ENCODE data around the gene RPL6. TPM values are rescaled to one million over a fixed set of nuclear protein-coding genes. Genes with fewer than 3 reads are reported as not detected.

Gene RPL6
- total and polyA plus RNA-seq, 10 of the 15 experiments (the other 5 are each of a cell fraction or from before 2014, with no cell fraction given), result 801 to 3,690 (median 2,265) TPM

DNA sequence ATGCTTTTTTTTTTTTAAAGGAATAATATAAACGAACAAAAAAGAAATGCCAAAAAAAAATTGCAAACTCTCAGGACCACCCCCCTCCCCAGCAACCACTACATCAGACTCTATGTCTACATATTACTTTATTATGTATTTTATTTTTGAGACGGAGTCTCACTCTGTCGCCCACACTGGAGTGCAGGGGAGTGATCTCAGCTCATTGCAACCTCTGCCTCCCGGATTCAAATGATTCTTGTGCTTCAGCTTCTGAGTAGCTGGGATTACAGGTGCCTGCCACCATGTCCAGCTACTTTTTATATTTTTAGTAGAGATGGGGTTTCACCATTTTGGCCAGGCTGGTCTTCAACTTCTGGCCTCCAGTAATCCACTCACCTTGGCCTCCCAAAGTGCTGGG, 50.1 kb downstream of the RPL6 start:
- TF ChIP-seq, protein P1, sequence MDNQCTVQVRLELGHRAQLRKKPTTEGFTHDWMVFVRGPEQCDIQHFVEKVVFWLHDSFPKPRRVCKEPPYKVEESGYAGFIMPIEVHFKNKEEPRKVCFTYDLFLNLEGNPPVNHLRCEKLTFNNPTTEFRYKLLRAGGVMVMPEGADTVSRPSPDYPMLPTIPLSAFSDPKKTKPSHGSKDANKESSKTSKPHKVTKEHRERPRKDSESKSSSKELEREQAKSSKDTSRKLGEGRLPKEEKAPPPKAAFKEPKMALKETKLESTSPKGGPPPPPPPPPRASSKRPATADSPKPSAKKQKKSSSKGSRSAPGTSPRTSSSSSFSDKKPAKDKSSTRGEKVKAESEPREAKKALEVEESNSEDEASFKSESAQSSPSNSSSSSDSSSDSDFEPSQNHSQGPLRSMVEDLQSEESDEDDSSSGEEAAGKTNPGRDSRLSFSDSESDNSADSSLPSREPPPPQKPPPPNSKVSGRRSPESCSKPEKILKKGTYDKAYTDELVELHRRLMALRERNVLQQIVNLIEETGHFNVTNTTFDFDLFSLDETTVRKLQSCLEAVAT (IDR thresholded peaks at IDR 0.05), result no peak
- TF ChIP-seq SMAD1 (IDR thresholded peaks at IDR 0.05; ENCODE audit: low read depth, partially characterized antibody) (no peak), GABPA (IDR thresholded peaks at IDR 0.05; ENCODE audit: low read depth) (no peak), PAX5 (IDR thresholded peaks at IDR 0.05; ENCODE audit: borderline replicate concordance, low read depth, low read length) (no peak), ZNF217 (IDR thresholded peaks at IDR 0.05) (no peak), JUND (IDR thresholded peaks at IDR 0.05; ENCODE audit: low read depth, low read length) (no peak), EGR1 (IDR thresholded peaks at IDR 0.05; ENCODE audit: borderline replicate concordance in 1 of 2, low read depth in 2 of 2, low read length in 2 of 2) (no peak), TCF12 (IDR thresholded peaks at IDR 0.05; ENCODE audit: low read depth, low read length) (no peak), POLR2AphosphoS2 (IDR thresholded peaks at IDR 0.05; ENCODE audit: low read depth, low read length) (no peak), SPI1 (IDR thresholded peaks at IDR 0.05; ENCODE audit: borderline replicate concordance, insufficient read depth, low read depth, low read length) (no peak), MYC (IDR thresholded peaks at IDR 0.05; ENCODE audit: insufficient read depth, insufficient read length, insufficient replicate concordance, low read length, severe bottlenecking) (no peak), POU2F2 (IDR thresholded peaks at IDR 0.05; ENCODE audit: borderline replicate concordance, low read depth, low read length) (no peak), NBN (IDR thresholded peaks at IDR 0.05) (no peak), ZBED1 (IDR thresholded peaks at IDR 0.05; ENCODE audit: borderline replicate concordance) (no peak)
- TF ChIP-seq, protein P2, sequence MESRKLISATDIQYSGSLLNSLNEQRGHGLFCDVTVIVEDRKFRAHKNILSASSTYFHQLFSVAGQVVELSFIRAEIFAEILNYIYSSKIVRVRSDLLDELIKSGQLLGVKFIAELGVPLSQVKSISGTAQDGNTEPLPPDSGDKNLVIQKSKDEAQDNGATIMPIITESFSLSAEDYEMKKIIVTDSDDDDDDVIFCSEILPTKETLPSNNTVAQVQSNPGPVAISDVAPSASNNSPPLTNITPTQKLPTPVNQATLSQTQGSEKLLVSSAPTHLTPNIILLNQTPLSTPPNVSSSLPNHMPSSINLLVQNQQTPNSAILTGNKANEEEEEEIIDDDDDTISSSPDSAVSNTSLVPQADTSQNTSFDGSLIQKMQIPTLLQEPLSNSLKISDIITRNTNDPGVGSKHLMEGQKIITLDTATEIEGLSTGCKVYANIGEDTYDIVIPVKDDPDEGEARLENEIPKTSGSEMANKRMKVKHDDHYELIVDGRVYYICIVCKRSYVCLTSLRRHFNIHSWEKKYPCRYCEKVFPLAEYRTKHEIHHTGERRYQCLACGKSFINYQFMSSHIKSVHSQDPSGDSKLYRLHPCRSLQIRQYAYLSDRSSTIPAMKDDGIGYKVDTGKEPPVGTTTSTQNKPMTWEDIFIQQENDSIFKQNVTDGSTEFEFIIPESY (IDR thresholded peaks at IDR 0.05), result no peak
- 95% methylated on average over 4 of the region's 4 CpGs for WGBS (ENCODE audit: insufficient coverage, insufficient replicate concordance, low lambda C conversion rate, missing lambda C conversion rate)
- Histone ChIP-seq H3K4me1 (ENCODE audit: control insufficient read depth, insufficient read depth, low read length) (peaks cover 3% of the 10 kb centered on the region), H3K79me2 (ENCODE audit: control insufficient read depth, insufficient read depth, low read length) (peaks cover 5% of the 10 kb centered on the region), H3K27ac (ENCODE audit: control insufficient read depth, insufficient read depth) (no peak overlapping the region), H3K36me3 (ENCODE audit: control insufficient read depth in 2 of 2, insufficient read depth in 2 of 2, low read length in 1 of 2) (no peaks in the 10 kb centered on the region), H4K20me1 (ENCODE audit: control insufficient read depth, insufficient read depth) (no peaks in the 10 kb centered on the region), H3K4me2 (ENCODE audit: control insufficient read depth, insufficient read depth) (no peak overlapping the region), H3K9ac (ENCODE audit: control insufficient read depth, insufficient read depth, low read length) (no peak overlapping the region), H3K9me3 (replicated peaks; ENCODE audit: control insufficient read depth, insufficient read depth, low read length) (no peaks in the 10 kb centered on the region), H3K27me3 (replicated peaks in 1 of 2; ENCODE audit: control insufficient read depth in 2 of 2, insufficient read depth in 2 of 2, low read length in 1 of 2) (no peaks in the 10 kb centered on the region), H3K4me3 (no peak overlapping the region), H2AFZ (ENCODE audit: control insufficient read depth, low read depth, low read length) (no peak overlapping the region)
- no TSS peak for BruUV-seq (replicated peaks)
- SMC1A ChIA-PET (ENCODE audit: uncharacterized antibody, unreplicated experiment), result interaction anchor here (1.0 to 1.1 kb wide), 2 partner anchors 13 to 29 kb away, joined by 3 read pairs; no protein-coding TSS in a partner anchor
- in situ Hi-C loops (cut with MboI) (no loop called here), intact Hi-C loops (cut with micrococcal nuclease; ENCODE audit: unreplicated experiment) (no loop called here)
- CTCF ChIA-PET, result interaction anchor here (1.3 kb wide), 1 partner anchor 9 kb away, joined by 3 read pairs; no protein-coding TSS in a partner anchor
- POLR2A ChIA-PET, result no interaction called here
- DNase-seq (ENCODE audit: low read depth, low spot score), result no peak
- FAIRE-seq, result no peak
- RAD21 ChIA-PET (ENCODE audit: unreplicated experiment), result no interaction called here
- ATAC-seq, result no peak

All from GM12878 (cell line).